Muscle layer of duodenum (tissue), 2 donors: Measurements from ENCODE around the gene MLIP.

Source experiments
- H3K27ac ChIP-seq: one replicate; pipeline ENCODE4 v1.7.0; 2013; ENCODE audit warnings: mild to moderate bottlenecking, low read length
- H3K27me3 ChIP-seq: one replicate; pipeline ENCODE4 v1.7.0; 2013; ENCODE audit warnings: low read depth, mild to moderate bottlenecking, control low read depth, low read length
- H3K36me3 ChIP-seq, 2 donors: one replicate each; pipeline ENCODE4 v1.7.0; 2013; ENCODE audit warnings: low read length in 2 of 2, control low read depth in 1 of 2, mild to moderate bottlenecking in 1 of 2; ENCODE audit not compliant: insufficient read depth in 2 of 2, control insufficient read depth in 1 of 2
- H3K4me1 ChIP-seq, 2 donors: one replicate each; pipeline ENCODE4 v1.7.0; 2013; ENCODE audit warnings: low read length in 2 of 2, mild to moderate bottlenecking in 2 of 2, control low read depth in 1 of 2, moderate library complexity in 1 of 2; ENCODE audit not compliant: insufficient read depth in 2 of 2, control insufficient read depth in 1 of 2
- H3K4me3 ChIP-seq, 2 donors: one replicate each; pipeline ENCODE4 v1.7.0; 2013; ENCODE audit warnings: low read length in 2 of 2, low read depth in 1 of 2, mild to moderate bottlenecking in 1 of 2
- H3K9me3 ChIP-seq, 2 donors: one replicate each; pipeline ENCODE4 v1.7.0; 2013; ENCODE audit warnings: low read length in 2 of 2, control low read depth in 1 of 2, mild to moderate bottlenecking in 1 of 2; ENCODE audit not compliant: control insufficient read depth in 1 of 2
- donor health status: healthy.

MLIP gene, protein sequence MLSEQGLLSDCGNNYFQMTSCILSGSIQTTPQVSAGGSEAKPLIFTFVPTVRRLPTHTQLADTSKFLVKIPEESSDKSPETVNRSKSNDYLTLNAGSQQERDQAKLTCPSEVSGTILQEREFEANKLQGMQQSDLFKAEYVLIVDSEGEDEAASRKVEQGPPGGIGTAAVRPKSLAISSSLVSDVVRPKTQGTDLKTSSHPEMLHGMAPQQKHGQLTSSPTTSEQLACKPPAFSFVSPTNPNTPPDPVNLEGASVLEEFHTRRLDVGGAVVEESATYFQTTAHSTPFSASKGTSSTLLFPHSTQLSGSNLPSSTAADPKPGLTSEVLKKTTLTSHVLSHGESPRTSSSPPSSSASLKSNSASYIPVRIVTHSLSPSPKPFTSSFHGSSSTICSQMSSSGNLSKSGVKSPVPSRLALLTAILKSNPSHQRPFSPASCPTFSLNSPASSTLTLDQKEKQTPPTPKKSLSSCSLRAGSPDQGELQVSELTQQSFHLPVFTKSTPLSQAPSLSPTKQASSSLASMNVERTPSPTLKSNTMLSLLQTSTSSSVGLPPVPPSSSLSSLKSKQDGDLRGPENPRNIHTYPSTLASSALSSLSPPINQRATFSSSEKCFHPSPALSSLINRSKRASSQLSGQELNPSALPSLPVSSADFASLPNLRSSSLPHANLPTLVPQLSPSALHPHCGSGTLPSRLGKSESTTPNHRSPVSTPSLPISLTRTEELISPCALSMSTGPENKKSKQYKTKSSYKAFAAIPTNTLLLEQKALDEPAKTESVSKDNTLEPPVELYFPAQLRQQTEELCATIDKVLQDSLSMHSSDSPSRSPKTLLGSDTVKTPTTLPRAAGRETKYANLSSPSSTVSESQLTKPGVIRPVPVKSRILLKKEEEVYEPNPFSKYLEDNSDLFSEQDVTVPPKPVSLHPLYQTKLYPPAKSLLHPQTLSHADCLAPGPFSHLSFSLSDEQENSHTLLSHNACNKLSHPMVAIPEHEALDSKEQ

DNA sequence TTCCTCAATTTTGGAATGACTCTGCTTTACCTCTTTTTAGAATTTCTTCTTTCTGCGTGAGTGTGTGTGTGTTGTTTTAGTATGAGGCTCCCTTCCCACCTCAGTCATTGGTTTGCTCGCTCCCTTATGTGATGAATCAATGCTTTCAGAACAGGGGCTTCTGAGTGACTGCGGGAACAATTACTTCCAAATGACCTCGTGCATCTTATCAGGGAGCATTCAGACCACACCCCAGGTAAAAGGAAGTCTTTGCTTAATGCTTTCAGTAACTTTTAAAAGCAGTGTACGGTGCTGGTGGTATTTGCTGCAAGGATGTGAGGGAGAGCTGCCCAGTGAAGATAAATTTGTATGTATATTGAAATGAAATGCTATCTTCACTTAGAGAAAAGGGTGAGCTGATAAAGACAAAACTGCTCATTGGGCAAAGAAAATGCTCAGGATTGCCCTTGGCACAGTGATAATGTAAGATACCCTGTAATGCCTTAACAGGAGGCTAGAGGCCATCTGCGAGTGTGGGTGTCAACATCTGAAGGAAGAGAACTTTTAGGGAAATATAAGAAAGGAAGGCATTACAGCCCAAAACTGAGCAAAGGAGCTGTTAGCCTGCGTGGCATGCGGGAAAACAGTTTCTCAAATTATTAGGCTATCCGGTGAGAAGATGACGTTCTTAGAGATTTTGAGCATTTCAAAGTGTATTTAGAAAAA lies at the start of gene MLIP:
MLIP (plus strand) TSS at position 103 of the 705 bp plus-strand sequence; CDS start at position 140, 37 bp downstream.
- Histone ChIP-seq H3K9me3 (no peaks in the 10 kb centered on the region), H3K36me3 (no peaks in the 10 kb centered on the region), H3K4me1 (no peaks in the 10 kb centered on the region), H3K27me3 (no peaks in the 10 kb centered on the region), H3K27ac (no peak within 1 kb of the TSS), H3K4me3 (no peak within 1 kb of the TSS)

DNA sequence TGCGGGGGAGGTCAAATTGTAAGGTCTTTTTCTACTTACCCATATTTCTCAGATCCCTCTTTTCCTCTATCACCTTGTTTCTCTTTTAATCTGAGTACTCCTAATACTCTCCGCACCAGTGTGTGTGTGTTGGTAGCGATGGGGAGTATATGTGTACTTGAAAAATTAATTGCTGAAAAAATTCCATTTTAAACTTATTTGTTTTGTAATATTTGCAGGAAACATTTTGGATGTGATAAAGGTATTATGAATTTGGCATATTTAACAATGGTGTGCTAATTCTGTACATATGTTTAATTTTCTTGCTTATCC lies 48.1 kb upstream of the MLIP start:
- H3K4me3 ChIP-seq, result peak overlapping the region; percentile 14 to 48
- no peaks in the 10 kb centered on the region for H3K4me1 ChIP-seq
- H3K36me3 ChIP-seq, result no peaks in the 10 kb centered on the region
- no peaks in the 10 kb centered on the region for H3K9me3 ChIP-seq
- H3K27me3 ChIP-seq, result no peaks in the 10 kb centered on the region
- H3K27ac ChIP-seq, result peak overlapping the region; percentile 45

DNA sequence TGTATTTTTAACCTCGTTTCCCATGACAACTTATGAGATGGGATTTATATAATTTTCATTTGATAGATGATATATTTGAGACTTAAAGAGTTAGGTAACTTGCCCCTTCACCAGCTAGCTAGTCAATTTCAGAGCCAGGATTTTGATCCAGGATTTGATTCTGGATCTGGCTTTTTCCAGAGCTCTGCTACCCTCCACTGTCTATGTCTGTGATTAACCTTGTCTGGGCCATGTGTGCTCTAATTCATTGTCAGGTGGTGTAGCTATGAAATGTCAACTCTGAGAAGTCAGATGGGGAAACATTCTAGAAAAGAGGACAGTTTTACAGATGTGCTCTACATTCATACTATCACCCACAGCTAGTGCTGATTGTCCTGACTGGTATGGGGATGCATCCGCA lies 42.5 kb upstream of the MLIP start:
- H3K4me3 ChIP-seq, result no peak overlapping the region
- no peaks in the 10 kb centered on the region for H3K27me3 ChIP-seq
- H3K9me3 ChIP-seq, result no peaks in the 10 kb centered on the region
- H3K36me3 ChIP-seq, result no peaks in the 10 kb centered on the region
- no peak overlapping the region for H3K27ac ChIP-seq
- no peaks in the 10 kb centered on the region for H3K4me1 ChIP-seq

DNA sequence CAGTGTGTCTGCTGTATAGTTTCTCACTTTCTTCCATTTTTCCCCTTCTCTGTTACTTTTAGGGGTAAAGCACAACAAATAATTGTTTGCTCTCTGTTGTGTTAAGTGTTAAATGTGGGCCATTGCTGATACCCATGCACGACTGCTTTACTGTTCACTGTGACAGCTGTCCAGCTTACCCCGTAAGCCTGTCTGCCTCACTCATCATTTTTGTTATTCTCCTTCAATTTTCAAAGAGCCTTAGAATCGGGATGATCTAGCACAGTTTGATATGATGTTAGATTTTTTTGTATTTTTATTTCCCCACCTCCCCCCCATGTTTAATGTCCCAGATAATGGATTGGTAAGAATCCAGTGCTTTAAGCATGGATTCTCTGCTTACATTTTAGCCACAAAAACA lies 41.2 kb upstream of the MLIP start:
- no peak overlapping the region for H3K27ac ChIP-seq
- H3K27me3 ChIP-seq, result no peaks in the 10 kb centered on the region
- no peaks in the 10 kb centered on the region for H3K4me1 ChIP-seq
- H3K36me3 ChIP-seq, result no peaks in the 10 kb centered on the region
- no peaks in the 10 kb centered on the region for H3K9me3 ChIP-seq
- H3K4me3 ChIP-seq, result peak overlapping the region; percentile 42 to 45

GRCh38 chr6:54071821-54072340 lies 39.4 kb upstream of the MLIP start:
- Histone ChIP-seq H3K36me3 (no peaks in the 10 kb centered on the region), H3K27ac (no peak overlapping the region), H3K4me3 (no peak overlapping the region), H3K9me3 (no peaks in the 10 kb centered on the region), H3K27me3 (no peaks in the 10 kb centered on the region), H3K4me1 (no peaks in the 10 kb centered on the region)

GRCh38 chr6:54072635-54073313 lies 38.5 kb upstream of the MLIP start:
- Histone ChIP-seq H3K9me3 (no peaks in the 10 kb centered on the region), H3K27me3 (no peaks in the 10 kb centered on the region), H3K27ac (no peak overlapping the region), H3K4me3 (no peak overlapping the region), H3K4me1 (no peaks in the 10 kb centered on the region), H3K36me3 (no peaks in the 10 kb centered on the region)

GRCh38 chr6:54073487-54073886 lies 37.8 kb upstream of the MLIP start:
- Histone ChIP-seq H3K27ac (no peak overlapping the region), H3K4me1 (no peaks in the 10 kb centered on the region)

DNA sequence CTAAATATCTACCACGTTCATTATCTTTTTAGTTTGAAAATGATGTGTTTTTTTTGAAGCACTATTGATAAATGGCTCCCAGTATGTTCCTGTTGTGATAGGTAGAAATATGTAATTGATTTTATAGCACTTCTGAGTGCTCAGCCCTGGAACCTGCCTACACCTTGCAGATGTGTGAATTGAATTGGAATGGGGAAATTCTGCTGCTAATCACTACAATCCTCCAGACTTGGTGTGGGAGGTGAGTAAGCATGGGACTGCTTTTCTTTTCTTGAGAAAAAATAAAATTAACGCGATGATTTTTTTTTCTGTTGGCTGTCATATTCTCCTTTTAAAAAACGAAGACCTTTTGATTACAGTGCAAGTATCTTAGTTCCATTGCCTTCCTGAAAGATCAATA lies 37.1 kb upstream of the MLIP start:
- Histone ChIP-seq H3K4me1 (no peaks in the 10 kb centered on the region), H3K36me3 (no peaks in the 10 kb centered on the region), H3K4me3 (no peak overlapping the region), H3K27me3 (no peaks in the 10 kb centered on the region), H3K9me3 (no peaks in the 10 kb centered on the region), H3K27ac (no peak overlapping the region)

More at GRCh38 chr6:54073487-54073886, 37.8 kb upstream of the MLIP start:
- no peaks in the 10 kb centered on the region for H3K9me3 ChIP-seq
- H3K4me3 ChIP-seq, result no peak overlapping the region
- H3K36me3 ChIP-seq, result no peaks in the 10 kb centered on the region
- H3K27me3 ChIP-seq, result no peaks in the 10 kb centered on the region

GRCh38 chr6:54074578-54075195 lies 36.6 kb upstream of the MLIP start:
- Histone ChIP-seq H3K4me1 (no peaks in the 10 kb centered on the region), H3K27me3 (no peaks in the 10 kb centered on the region), H3K36me3 (no peaks in the 10 kb centered on the region), H3K27ac (no peak overlapping the region), H3K4me3 (no peak overlapping the region), H3K9me3 (no peaks in the 10 kb centered on the region)

- Histone ChIP-seq H3K27me3 (no peaks in the 10 kb centered on the region), H3K27ac (no peak overlapping the region), H3K4me1 (no peaks in the 10 kb centered on the region), H3K36me3 (no peaks in the 10 kb centered on the region), H3K9me3 (no peaks in the 10 kb centered on the region), H3K4me3 (no peak overlapping the region)
Observed at GRCh38 chr6:54076159-54076789, 35.0 kb upstream of the MLIP start.
